Measurements from ENCODE around the gene MSL3.

DNA sequence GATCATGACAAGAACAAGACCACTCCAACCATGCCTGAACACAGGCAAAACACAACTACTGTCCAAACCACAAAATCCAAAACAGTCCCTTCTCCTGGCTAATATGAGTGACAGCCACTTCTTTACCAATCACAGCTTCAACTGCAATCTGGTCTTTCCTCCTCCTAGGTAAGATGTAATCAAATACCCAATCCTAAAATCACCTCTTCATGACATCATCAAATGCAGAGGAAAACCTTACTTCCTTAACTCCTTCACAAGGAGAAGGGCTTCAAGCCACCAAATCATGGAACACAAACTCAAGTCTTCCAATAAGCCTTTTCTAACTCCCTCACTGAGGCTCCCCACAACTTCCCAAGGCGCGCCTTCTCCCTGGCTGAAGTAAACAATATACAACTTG is 4.4 kb upstream of the MSL3 start:
- TF ChIP-seq CTCF (IDR thresholded peaks at IDR 0.05), result no peak
- no peak for TF ChIP-seq POLR2AphosphoS5 (IDR thresholded peaks at IDR 0.05; ENCODE audit: low read depth, low read length)
- no peak for TF ChIP-seq TCF7L2 (IDR thresholded peaks at IDR 0.05; ENCODE audit: low read depth, low read length)
- no peak for TF ChIP-seq REST (IDR thresholded peaks at IDR 0.05; ENCODE audit: insufficient read depth in 1 of 2, low read depth in 2 of 2, low read length in 1 of 2)

All from Panc1 (cell line).